B cell (primary cell): Measurements from ENCODE around the gene ZNF213. TPM values are rescaled to one million over a fixed set of nuclear protein-coding genes. Genes with fewer than 3 reads are reported as not detected.

Experiments used
- ATAC-seq: fragments of 200-7000 bp; cut with Tn5 transposase; one replicate; pipeline ENCODE4 v1.10.0; 2021; ENCODE audit warnings: low read depth, mild to moderate bottlenecking, moderate number of reproducible peaks, moderate library complexity
- CTCF ChIA-PET: fragments of 350-600 bp; sonication (Branson Sonifier 250); formaldehyde crosslinking; loops from one replicate; lab custom pipeline; 2021; ENCODE audit warnings: antibody characterized with exemption, inconsistent platforms; lab: Charles Lee
- POLR2A ChIA-PET: fragments of 350-600 bp; sonication (Branson Sonifier 250); formaldehyde crosslinking; loops from one replicate; lab custom pipeline; 2021; ENCODE audit warnings: antibody characterized with exemption; lab: Charles Lee
- DNase-seq: peaks from one replicate; pipeline ENCODE4 v3.0.0; 2013
- H2AFZ ChIP-seq: 2 replicates; pipeline ENCODE4 v1.6.1; 2012; ENCODE audit warnings: mild to moderate bottlenecking, low read depth, low read length; ENCODE audit not compliant: insufficient read depth, poor library complexity, severe bottlenecking
- H3K27ac ChIP-seq, 2 donors: 1 replicate in 1 of 2; 2 replicates in 1 of 2; pipeline ENCODE4 v1.5.1; 2012 to 2013; ENCODE audit warnings: low read length in 2 of 2, mild to moderate bottlenecking in 2 of 2, moderate library complexity in 1 of 2
- H3K27me3 ChIP-seq, 4 experiments: fragments of 200-600 bp in 1 of 4; sonication (generic) in 1 of 4; replicated peaks in 1 of 4; 1 replicate in 2 of 4; 2 replicates in 2 of 4; pipeline versions ENCODE4 v1.6.1 to v1.7.0; 2013 to 2016; ENCODE audit warnings: low read length in 3 of 4, mild to moderate bottlenecking in 2 of 4, mixed read lengths in 1 of 4, moderate library complexity in 1 of 4; ENCODE audit not compliant: insufficient read depth in 4 of 4, control insufficient read depth in 3 of 4; ENCODE audit errors: control extremely low read depth in 1 of 4
- H3K36me3 ChIP-seq, 2 experiments: replicated peaks in 1 of 2; 1 replicate in 1 of 2; 2 replicates in 1 of 2; pipeline versions ENCODE4 v1.6.1 to v1.7.1; 2013; ENCODE audit warnings: low read length in 1 of 2; ENCODE audit not compliant: insufficient read depth in 2 of 2, control insufficient read depth in 1 of 2; ENCODE audit errors: control extremely low read depth in 1 of 2, extremely low read depth in 1 of 2
- H3K4me1 ChIP-seq, 2 donors: fragments of 200-600 bp in 1 of 2; sonication (generic) in 1 of 2; 1 replicate in 1 of 2; 2 replicates in 1 of 2; pipeline versions ENCODE4 v1.5.1 to v1.6.1; 2013 to 2017; ENCODE audit warnings: low read length in 2 of 2; ENCODE audit not compliant: control insufficient read depth in 2 of 2, insufficient read depth in 2 of 2
- H3K4me2 ChIP-seq: replicated peaks from 2 replicates; pipeline ENCODE3; 2012; ENCODE audit warnings: mild to moderate bottlenecking, low read depth, low read length; ENCODE audit not compliant: poor library complexity, severe bottlenecking
- H3K4me3 ChIP-seq, 5 experiments: fragments of 200-600 bp in 1 of 5; sonication (generic) in 1 of 5; 1 replicate in 3 of 5; 2 replicates in 2 of 5; pipeline versions ENCODE4 v1.5.1 to v1.7.0; 2011 to 2016; ENCODE audit warnings: low read length in 4 of 5, mild to moderate bottlenecking in 4 of 5, low read depth in 2 of 5, control low read depth in 1 of 5, moderate library complexity in 1 of 5; ENCODE audit not compliant: insufficient read depth in 1 of 5; ENCODE audit errors: control extremely low read depth in 1 of 5, extremely low read depth in 1 of 5
- H3K79me2 ChIP-seq: fragments of 200-600 bp; sonication (generic); one replicate; pipeline ENCODE4 v1.6.0; 2016; ENCODE audit warnings: low read length; ENCODE audit not compliant: control insufficient read depth, insufficient read depth
- H3K9ac ChIP-seq: fragments of 200-600 bp; sonication (generic); 2 replicates; pipeline ENCODE4 v1.6.1; 2017; ENCODE audit warnings: mild to moderate bottlenecking, low read length, moderate library complexity
- H3K9me3 ChIP-seq, 3 donors: one replicate each; pipeline versions ENCODE4 v1.6.1 to v1.7.1; 2013; ENCODE audit warnings: low read length in 2 of 3; ENCODE audit not compliant: control insufficient read depth in 2 of 3, insufficient read depth in 1 of 3; ENCODE audit errors: control extremely low read depth in 1 of 3
- H4K20me1 ChIP-seq: 2 replicates; pipeline ENCODE4 v1.6.0; 2012; ENCODE audit warnings: mild to moderate bottlenecking, low read length; ENCODE audit not compliant: insufficient read depth, control insufficient read depth, poor library complexity, severe bottlenecking
- H3K27ac Mint-ChIP-seq: one replicate; pipeline ENCODE4 v1.8.0; 2021; ENCODE audit warnings: mixed read lengths
- H3K27me3 Mint-ChIP-seq: one replicate; pipeline ENCODE4 v1.8.0; 2021; ENCODE audit warnings: mixed read lengths
- H3K4me1 Mint-ChIP-seq: one replicate; pipeline ENCODE4 v1.8.0; 2021; ENCODE audit warnings: mixed read lengths
- H3K4me3 Mint-ChIP-seq: one replicate; pipeline ENCODE4 v1.8.0; 2021; ENCODE audit warnings: mixed read lengths
- H3K9me3 Mint-ChIP-seq: one replicate; pipeline ENCODE4 v1.8.0; 2022; ENCODE audit warnings: mixed read lengths; ENCODE audit not compliant: insufficient read depth
- EZH2 ChIP-seq: IDR thresholded peaks from 2 replicates; pipeline ENCODE4 v1.6.1; 2012; ENCODE audit warnings: borderline replicate concordance, low read depth, mild to moderate bottlenecking, moderate library complexity, low read length; ENCODE audit not compliant: insufficient read depth, poor library complexity, severe bottlenecking
- WGBS: methylation state at CpG from one replicate; pipeline ENCODE4 v1.1.5; 2013; ENCODE audit warnings: missing lambda C conversion rate; ENCODE audit not compliant: insufficient coverage; 5-methylcytosine and 5-hydroxymethylcytosine counted together
- intact Hi-C: fragments of 100-400 bp; cut with micrococcal nuclease; formaldehyde crosslinking; loops from one replicate; pipeline ENCODE4 v1.10.0; 2022
- polyA plus RNA-seq: library from polyadenylated mRNA; depleted of rRNA; stranded (reverse); fragments of >200 nt; gene quantifications from 2 replicates; pipeline ENCODE4 v1.2.3, GENCODE V29; 2012
- total RNA-seq, 2 donors: library from RNA; stranded (reverse); fragments of 120-200 nt in 1 of 2; gene quantifications; 1 replicate in 1 of 2; 2 replicates in 1 of 2; pipeline versions ENCODE4 v1.2.3 to v1.2.4, GENCODE V29; 2013 to 2022
- TF ChIP-seq, protein P1 (sequence below): fragments of 200-600 bp; IDR thresholded peaks from one replicate; pipeline ENCODE4 v1.8.0; 2022; ENCODE audit warnings: antibody characterized with exemption, mild to moderate bottlenecking

ZNF213 gene
- total and polyA plus RNA-seq, 2 donors (not counting 1 experiment from before 2014, with no cell fraction given), result 1.4 to 7.2 TPM

DNA sequence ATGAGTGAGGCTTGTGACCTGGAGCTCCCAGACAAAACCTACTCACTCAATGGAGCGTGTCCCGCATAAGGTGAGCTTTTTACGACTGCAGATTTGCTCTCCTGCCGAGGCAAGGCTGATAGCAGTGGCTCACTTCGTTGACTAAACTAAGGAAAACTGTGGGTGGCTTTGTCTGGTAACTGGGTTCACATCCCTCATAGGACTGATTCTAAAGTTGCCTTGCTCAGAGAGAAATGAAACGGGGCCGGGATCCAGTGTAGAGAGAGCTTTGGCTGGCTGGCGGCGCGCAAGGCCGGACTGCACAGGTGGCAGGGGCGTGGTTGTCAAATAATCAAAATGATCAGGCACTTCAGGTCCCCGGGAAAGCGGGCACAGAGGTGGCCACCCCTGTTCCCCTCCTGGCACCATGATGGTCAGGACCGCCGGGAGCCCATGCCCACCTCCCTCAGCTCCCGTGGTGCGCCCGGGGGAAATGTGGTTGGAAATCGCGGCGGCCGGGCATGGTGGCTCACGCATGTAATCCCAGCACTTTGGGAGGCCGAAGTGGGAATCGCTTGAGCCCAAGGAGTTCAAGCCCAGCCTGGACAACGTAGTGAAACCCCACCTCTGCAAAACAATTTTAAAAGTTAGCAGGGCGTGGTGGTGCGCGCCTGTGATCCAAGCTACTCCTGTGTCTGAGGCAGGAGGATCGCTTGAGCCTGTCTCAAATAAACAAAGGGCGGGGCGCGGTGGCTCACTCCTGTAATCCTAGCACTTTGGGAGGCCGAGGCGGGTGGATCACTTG, 26.6 kb downstream of the ZNF213 start:
- Histone ChIP-seq H3K9me3 (peaks cover 0 to 15% (median 0%) of the 10 kb centered on the region in 3 donors), H3K27ac (no peak overlapping the region), H2AFZ (no peak overlapping the region), H3K27me3 (peaks cover 0 to 14% (median 5%) of the 10 kb centered on the region in 4 experiments), H3K4me3 (no peak overlapping the region), H4K20me1 (no peaks in the 10 kb centered on the region), H3K4me1 (peaks cover 21 to 33% of the 10 kb centered on the region in 2 donors), H3K9ac (no peak overlapping the region), H3K36me3 (no peaks in the 10 kb centered on the region), H3K79me2 (no peaks in the 10 kb centered on the region), H3K4me2 (no peak overlapping the region)
- ATAC-seq, result no peak
- DNase-seq, result no peak
- Mint-ChIP-seq H3K4me3 (peak overlapping the region; percentile 65), H3K9me3 (no peaks in the 10 kb centered on the region), H3K4me1 (peaks cover 25% of the 10 kb centered on the region), H3K27me3 (peaks cover 4% of the 10 kb centered on the region), H3K27ac (no peak overlapping the region)
- POLR2A ChIA-PET, result interaction anchor here (1.0 kb wide), 1 partner anchor 103 kb away, joined by 10 read pairs; no protein-coding TSS in a partner anchor
- TF ChIP-seq, protein P1, sequence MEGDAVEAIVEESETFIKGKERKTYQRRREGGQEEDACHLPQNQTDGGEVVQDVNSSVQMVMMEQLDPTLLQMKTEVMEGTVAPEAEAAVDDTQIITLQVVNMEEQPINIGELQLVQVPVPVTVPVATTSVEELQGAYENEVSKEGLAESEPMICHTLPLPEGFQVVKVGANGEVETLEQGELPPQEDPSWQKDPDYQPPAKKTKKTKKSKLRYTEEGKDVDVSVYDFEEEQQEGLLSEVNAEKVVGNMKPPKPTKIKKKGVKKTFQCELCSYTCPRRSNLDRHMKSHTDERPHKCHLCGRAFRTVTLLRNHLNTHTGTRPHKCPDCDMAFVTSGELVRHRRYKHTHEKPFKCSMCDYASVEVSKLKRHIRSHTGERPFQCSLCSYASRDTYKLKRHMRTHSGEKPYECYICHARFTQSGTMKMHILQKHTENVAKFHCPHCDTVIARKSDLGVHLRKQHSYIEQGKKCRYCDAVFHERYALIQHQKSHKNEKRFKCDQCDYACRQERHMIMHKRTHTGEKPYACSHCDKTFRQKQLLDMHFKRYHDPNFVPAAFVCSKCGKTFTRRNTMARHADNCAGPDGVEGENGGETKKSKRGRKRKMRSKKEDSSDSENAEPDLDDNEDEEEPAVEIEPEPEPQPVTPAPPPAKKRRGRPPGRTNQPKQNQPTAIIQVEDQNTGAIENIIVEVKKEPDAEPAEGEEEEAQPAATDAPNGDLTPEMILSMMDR, result no peak
- no peak for TF ChIP-seq EZH2
- CTCF ChIA-PET, result interaction anchor here (1.2 to 3.2 kb wide), 3 partner anchors 8 to 130 kb away, joined by 3 to 10 read pairs (median 5); no protein-coding TSS in a partner anchor
- WGBS, result 90% methylated on average over 34 of the region's 36 CpGs
- intact Hi-C loops, result no loop called here
